ENCODE measurements around the gene POLH. TPM values are rescaled to one million over a fixed set of nuclear protein-coding genes. Genes with fewer than 3 reads are reported as not detected.

Gene POLH
- total and polyA plus RNA-seq, 9 of the 15 experiments (the other 6 are each of a cell fraction or from before 2014, with no cell fraction given) = 5.8 to 31.6 (median 20.6) TPM

GRCh38 chr6:43629505-43630300 lies 53.7 kb downstream of the POLH start (continued):
- peak; percentile 90 for TF ChIP-seq VEZF1 (CRISPR knock-in tag; IDR thresholded peaks at IDR 0.05)
- TF ChIP-seq GATAD2B (IDR thresholded peaks at IDR 0.05; ENCODE audit: borderline replicate concordance) = no peak
- TF ChIP-seq CHAMP1 (IDR thresholded peaks at IDR 0.05) = no peak
- TF ChIP-seq THAP12 (CRISPR knock-in tag; IDR thresholded peaks at IDR 0.05) = no peak; the same call in none of the 2 replicates
- peak in 1 of 2 experiments; percentile 55; a peak in 2 of 4 replicates for TF ChIP-seq HDAC1 (IDR thresholded peaks at IDR 0.05)
- peak; percentile 48 for TF ChIP-seq NEUROD1 (IDR thresholded peaks at IDR 0.05; ENCODE audit: borderline replicate concordance, low read depth, low read length, partially characterized antibody)
- TF ChIP-seq CC2D1A (IDR thresholded peaks at IDR 0.05) = peak; percentile 52; the same call in 1 of the 2 replicates
- TF ChIP-seq IFI16 (CRISPR knock-in tag; IDR thresholded peaks at IDR 0.05) = peak; percentile 8; the same call in 1 of the 2 replicates
- TF ChIP-seq EWSR1 (IDR thresholded peaks at IDR 0.05; ENCODE audit: borderline replicate concordance, low read depth, partially characterized antibody) = no peak
- peak; percentile 89 for TF ChIP-seq BRD9 (IDR thresholded peaks at IDR 0.05; ENCODE audit: low read depth, partially characterized antibody)
- no peak for TF ChIP-seq KAT2B (IDR thresholded peaks at IDR 0.05; ENCODE audit: low read depth, low read length)
- TF ChIP-seq ZBTB33 (CRISPR knock-in tag; IDR thresholded peaks at IDR 0.05) = no peak; the same call in 1 of the 2 replicates
- TF ChIP-seq CBFA2T3 (IDR thresholded peaks at IDR 0.05) = no peak; the same call in 1 of the 2 replicates
- no peak; the same call in 1 of the 2 replicates for TF ChIP-seq TAL1 (IDR thresholded peaks at IDR 0.05)
- TF ChIP-seq MAFG (tag; conservative IDR thresholded peaks at IDR 0.05) = no peak
- TF ChIP-seq KLF6 (CRISPR knock-in tag; IDR thresholded peaks at IDR 0.05; ENCODE audit: borderline replicate concordance) = no peak
